Rectal smooth muscle tissue (tissue), 1 donor: ENCODE measurements around the gene GJA10.

Source experiments
- H3K27ac ChIP-seq: one replicate; pipeline ENCODE4 v1.7.0; 2013; ENCODE audit warnings: low read depth, low read length, inconsistent platforms
- H3K27me3 ChIP-seq: one replicate; pipeline ENCODE4 v1.7.0; 2013; ENCODE audit warnings: low read length; ENCODE audit not compliant: control insufficient read depth, insufficient read depth
- H3K36me3 ChIP-seq: one replicate; pipeline ENCODE4 v1.7.0; 2013; ENCODE audit warnings: low read length; ENCODE audit not compliant: control insufficient read depth, insufficient read depth
- H3K4me1 ChIP-seq: one replicate; pipeline ENCODE4 v1.7.0; 2013; ENCODE audit warnings: low read length; ENCODE audit not compliant: control insufficient read depth, insufficient read depth
- H3K4me3 ChIP-seq: one replicate; pipeline ENCODE4 v1.7.0; 2013; ENCODE audit warnings: low read length
- H3K9ac ChIP-seq: one replicate; pipeline ENCODE4 v1.7.0; 2013; ENCODE audit warnings: low read length

GJA10 gene

DNA sequence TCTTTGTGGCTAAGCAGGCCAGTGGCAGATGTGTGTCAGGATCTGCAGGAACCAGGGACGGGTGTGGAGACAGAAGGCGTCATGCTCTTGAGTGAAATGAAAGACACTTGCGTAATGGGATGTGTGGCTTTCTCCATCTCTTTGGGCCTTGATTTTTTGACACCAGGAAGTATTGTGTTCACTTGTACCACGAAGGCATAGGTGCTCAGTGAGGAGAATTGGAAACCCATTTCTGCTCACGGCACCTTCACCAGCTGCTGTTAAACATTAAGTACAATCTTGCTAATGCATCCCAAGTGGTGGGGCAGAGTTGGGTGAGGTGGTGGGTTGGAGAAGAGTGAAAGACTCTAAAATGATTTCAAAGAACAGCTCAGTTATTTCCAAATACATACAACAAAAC lies 30.0 kb downstream of the GJA10 start:
- no peaks in the 10 kb centered on the region for H3K4me1 ChIP-seq
- H3K4me3 ChIP-seq = no peak overlapping the region
- H3K9ac ChIP-seq = no peak overlapping the region
- H3K27me3 ChIP-seq = no peaks in the 10 kb centered on the region
- H3K36me3 ChIP-seq = no peaks in the 10 kb centered on the region
- H3K27ac ChIP-seq = no peak overlapping the region

DNA sequence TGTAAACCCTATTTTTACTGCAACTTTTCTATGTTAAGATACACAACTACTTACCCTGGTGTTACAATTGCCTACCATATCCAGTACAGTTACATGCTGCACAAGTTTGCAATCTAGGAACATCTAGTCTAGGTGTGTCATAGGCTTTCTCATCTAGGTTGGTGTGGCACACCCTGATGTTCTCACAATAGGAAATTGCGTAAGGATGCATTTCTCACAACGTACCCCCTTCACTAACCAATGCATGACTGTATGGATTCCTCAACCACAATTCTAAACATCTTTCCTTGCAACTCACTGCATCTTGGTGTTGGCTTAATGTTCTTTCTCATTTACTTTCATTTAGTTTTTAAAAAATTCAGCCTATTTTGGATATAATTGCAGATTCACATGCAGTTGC lies 31.6 kb downstream of the GJA10 start:
- Histone ChIP-seq H3K36me3 (no peaks in the 10 kb centered on the region), H3K4me3 (no peak overlapping the region), H3K4me1 (no peaks in the 10 kb centered on the region), H3K27ac (no peak overlapping the region), H3K27me3 (no peaks in the 10 kb centered on the region), H3K9ac (no peak overlapping the region)

DNA sequence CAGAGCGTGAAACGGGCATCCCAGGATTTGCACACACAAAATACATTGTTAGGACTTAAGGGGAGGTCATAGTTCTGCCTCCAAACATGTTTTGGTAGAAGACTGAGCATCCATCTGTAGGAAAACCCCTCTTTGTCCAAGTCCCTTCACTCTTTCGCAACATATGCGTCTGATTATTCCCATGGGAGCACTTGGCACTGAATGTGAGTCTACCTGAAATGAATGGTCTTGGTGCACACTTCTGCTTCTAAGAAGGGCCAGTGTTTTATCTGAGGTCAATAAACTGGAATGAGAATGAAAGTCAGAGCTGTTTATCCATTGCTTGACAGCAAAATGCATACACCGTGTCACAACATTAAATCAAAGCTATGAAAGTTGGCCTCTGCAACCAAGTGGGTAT lies 33.0 kb downstream of the GJA10 start:
- Histone ChIP-seq H3K4me3 (no peak overlapping the region), H3K36me3 (no peaks in the 10 kb centered on the region), H3K4me1 (no peaks in the 10 kb centered on the region), H3K27ac (no peak overlapping the region), H3K9ac (no peak overlapping the region), H3K27me3 (no peaks in the 10 kb centered on the region)

DNA sequence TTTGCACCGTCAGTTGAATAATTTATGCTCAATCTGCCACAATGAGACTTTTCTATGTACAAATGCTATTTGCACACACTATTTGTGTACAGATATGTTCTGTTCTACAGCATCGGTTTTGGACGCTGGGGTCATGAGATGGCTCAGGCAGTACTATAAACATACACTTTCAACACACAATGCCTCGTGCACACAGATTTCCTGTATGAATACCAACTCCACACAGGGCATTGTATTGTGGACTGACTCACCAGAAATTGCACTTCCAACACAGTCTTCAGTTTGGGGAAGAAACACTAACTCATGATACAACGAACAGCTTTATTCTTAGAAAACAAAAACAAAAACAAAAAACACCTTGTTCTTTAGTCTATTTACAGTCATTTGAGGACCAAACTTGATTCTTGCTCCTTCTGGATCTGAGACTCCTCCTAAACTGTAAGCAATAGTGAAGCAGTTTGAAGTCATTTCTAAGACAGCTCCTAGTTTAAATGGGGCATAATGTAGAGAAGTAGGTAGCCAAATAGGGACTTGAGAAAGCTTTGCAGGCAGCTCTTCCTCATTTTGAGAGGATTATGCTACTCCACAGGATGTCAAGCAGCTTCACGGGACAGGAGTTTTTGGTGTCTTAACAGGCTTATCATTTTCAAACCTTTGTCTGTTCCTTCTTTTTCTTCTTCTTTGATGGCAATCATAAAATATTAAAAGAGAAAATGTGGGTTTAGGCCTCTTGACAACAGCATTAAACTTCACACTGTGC lies 33.7 kb downstream of the GJA10 start:
- Histone ChIP-seq H3K9ac (no peak overlapping the region), H3K27me3 (no peaks in the 10 kb centered on the region), H3K4me1 (no peaks in the 10 kb centered on the region), H3K36me3 (no peaks in the 10 kb centered on the region), H3K27ac (no peak overlapping the region), H3K4me3 (no peak overlapping the region)

DNA sequence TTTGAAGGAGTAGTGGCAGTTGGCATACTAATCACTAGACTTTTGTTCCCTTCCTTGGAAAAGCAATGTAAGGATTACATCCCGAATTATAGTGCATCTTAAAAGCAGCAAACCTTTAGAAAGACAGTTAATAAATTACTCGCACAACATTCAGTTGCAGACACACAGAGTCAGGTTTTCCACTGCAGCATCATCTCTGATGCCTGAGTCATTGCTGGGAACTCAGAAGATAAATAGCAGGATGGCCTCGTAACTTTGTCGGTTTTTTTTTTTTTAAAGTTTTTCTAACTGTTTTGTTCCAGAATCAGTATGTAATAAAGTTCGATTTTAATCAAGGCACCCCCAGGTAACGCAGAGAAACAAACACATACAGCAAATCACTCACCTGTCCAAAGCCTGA lies 34.3 kb downstream of the GJA10 start:
- Histone ChIP-seq H3K27me3 (no peaks in the 10 kb centered on the region), H3K27ac (no peak overlapping the region), H3K9ac (no peak overlapping the region), H3K4me1 (no peaks in the 10 kb centered on the region), H3K36me3 (no peaks in the 10 kb centered on the region), H3K4me3 (no peak overlapping the region)

DNA sequence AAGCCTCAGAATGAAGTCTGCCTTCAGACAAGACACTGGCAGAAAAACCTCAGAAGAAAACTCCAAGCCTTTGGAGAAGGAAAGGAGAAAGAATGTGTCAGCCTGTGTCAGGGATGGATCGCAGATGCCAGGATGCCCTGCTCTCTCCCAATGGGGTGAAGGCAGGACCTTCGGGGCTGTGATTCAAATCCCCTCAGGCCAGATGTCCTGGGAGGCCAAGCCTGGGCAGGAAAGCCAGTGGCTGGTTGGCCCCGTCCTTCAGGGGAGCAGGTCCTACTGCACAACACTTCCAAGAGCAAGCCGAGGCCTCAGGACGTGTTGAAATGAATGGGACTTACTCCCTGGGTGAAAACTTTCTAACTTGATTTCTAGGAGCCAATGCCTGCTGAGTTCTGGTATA lies 36.5 kb downstream of the GJA10 start:
- H3K4me3 ChIP-seq = no peak overlapping the region
- no peaks in the 10 kb centered on the region for H3K4me1 ChIP-seq
- no peak overlapping the region for H3K9ac ChIP-seq
- no peaks in the 10 kb centered on the region for H3K36me3 ChIP-seq
- no peaks in the 10 kb centered on the region for H3K27me3 ChIP-seq
- no peak overlapping the region for H3K27ac ChIP-seq

DNA sequence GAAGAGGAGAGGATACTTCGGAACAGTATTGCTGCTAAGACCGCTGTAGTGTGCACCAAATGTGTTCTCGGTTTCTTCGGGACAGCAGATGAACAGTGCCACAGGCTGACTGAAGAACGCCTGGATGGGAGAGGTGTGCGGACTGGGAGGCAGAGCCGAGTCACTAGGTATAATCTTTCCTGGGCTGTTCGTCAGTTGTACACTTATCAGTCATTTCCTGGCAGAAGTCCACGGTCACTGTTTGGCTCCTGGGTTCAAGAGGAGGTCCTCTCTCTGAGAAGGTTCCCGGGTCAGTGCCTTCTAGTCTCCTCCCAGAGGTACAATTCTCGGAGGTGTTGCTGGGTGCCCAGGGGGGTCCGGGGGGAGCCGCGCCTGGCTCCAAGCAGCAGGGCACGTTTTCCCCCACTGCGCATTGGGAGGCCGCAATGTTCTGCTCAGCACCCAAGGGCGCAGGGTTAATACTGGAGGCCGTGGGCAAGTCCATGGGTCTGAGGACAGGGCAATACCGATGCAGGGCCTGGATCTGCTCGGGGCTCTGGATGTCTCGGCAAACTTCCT lies 38.1 kb downstream of the GJA10 start:
- Histone ChIP-seq H3K27ac (no peak overlapping the region), H3K4me1 (no peaks in the 10 kb centered on the region), H3K4me3 (no peak overlapping the region), H3K9ac (no peak overlapping the region), H3K27me3 (no peaks in the 10 kb centered on the region), H3K36me3 (no peaks in the 10 kb centered on the region)

DNA sequence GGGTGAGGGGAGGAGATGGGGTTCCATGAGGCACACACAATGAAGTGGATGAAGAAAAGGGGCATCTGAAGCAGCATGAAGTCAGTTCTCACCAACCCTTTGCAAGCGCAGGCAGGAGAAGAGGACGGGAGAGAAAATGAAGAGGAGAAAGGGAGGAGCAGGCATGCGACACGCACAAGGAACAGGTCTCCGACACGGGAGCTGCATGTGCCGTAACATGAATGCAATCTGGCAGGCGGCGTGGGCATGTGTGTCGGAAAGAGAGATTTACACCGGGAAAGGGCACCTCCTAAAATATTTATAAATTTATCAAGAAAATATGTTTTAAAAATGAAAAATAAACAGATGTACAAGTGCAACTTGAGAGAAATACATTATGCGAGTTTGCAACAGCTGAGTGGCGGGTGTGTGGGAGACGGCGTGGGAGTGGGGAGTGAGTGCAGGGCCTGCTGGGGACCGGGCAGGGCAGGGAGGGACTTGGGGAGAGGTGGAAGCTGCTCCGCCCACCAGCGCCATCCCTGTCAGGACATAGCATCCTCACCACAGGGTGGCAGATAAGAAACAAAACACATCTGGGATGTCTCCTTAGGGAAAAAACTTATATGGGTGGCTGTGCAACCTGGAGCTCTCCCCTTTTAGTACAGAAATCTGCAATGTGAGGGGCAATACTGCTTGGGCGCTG lies 40.6 kb downstream of the GJA10 start:
- no peak overlapping the region for H3K4me3 ChIP-seq
- no peaks in the 10 kb centered on the region for H3K4me1 ChIP-seq
- no peaks in the 10 kb centered on the region for H3K36me3 ChIP-seq
- H3K27ac ChIP-seq = no peak overlapping the region
- H3K9ac ChIP-seq = no peak overlapping the region
- H3K27me3 ChIP-seq = no peaks in the 10 kb centered on the region

DNA sequence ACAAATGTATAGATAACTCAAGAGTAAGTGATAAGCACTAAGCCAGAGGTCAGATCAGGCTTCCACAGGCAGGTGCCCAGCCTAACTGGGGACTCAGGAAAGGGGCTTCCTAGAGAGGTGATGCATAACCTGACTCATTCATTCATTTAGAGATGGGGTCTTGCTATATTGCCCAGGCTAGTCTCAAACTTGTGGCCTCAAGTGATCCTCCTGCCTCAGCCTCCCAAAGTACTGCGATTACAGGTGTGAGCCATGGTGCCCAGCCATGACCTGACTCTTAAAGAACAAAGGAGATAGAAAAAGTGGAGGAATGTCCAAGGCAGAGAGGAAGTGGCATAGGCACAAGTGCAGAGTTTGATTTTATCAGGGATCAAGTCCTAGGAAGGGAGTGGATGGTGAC lies 41.9 kb downstream of the GJA10 start:
- H3K27ac ChIP-seq = no peak overlapping the region
- H3K9ac ChIP-seq = no peak overlapping the region
- H3K4me3 ChIP-seq = no peak overlapping the region
- H3K36me3 ChIP-seq = no peaks in the 10 kb centered on the region
- no peaks in the 10 kb centered on the region for H3K27me3 ChIP-seq
- H3K4me1 ChIP-seq = peaks cover 3% of the 10 kb centered on the region

DNA sequence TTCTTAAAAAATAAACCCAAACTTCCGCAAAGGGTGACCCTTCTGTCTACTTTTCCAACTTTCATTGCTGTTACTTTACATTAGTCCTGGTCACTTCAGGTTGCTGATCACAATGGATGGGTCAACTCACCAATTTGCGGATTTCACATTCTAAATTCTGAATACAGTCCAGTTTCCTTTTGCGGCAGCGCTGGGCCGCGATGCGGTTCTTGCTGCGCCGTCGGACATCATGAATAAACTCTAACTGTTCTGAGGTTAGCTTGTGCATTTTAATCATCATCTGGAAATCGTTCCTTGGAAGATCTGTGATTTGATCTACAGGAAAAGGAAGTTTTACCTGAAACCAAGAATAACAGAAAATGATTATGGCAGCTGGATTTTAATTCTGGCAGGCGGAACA lies 43.7 kb downstream of the GJA10 start:
- H3K27me3 ChIP-seq = no peaks in the 10 kb centered on the region
- peaks cover 3% of the 10 kb centered on the region for H3K4me1 ChIP-seq
- H3K4me3 ChIP-seq = no peak overlapping the region
- no peaks in the 10 kb centered on the region for H3K36me3 ChIP-seq
- no peak overlapping the region for H3K9ac ChIP-seq
- no peak overlapping the region for H3K27ac ChIP-seq

DNA sequence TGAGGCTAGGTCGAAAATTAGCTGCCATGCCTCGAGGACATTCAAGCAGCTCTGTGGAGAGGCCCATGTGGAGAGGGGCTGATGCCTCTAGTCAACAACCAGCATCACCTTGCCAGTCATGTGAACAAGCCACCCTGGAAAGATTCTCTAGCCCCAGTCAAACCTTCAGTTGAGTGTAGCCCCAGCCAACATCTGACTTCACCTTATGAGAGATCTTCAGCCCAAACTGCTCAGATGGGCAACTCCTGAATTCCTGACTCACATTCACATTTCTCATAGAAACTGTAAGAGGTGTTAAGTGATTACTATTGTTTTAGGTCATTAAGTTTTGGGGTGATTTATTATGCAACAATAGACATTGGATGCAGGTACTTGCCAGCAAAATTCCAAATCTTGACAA lies 44.9 kb downstream of the GJA10 start:
- no peak overlapping the region for H3K4me3 ChIP-seq
- H3K9ac ChIP-seq = no peak overlapping the region
- H3K4me1 ChIP-seq = peaks cover 3% of the 10 kb centered on the region
- H3K27me3 ChIP-seq = no peaks in the 10 kb centered on the region
- H3K36me3 ChIP-seq = no peaks in the 10 kb centered on the region
- H3K27ac ChIP-seq = no peak overlapping the region

DNA sequence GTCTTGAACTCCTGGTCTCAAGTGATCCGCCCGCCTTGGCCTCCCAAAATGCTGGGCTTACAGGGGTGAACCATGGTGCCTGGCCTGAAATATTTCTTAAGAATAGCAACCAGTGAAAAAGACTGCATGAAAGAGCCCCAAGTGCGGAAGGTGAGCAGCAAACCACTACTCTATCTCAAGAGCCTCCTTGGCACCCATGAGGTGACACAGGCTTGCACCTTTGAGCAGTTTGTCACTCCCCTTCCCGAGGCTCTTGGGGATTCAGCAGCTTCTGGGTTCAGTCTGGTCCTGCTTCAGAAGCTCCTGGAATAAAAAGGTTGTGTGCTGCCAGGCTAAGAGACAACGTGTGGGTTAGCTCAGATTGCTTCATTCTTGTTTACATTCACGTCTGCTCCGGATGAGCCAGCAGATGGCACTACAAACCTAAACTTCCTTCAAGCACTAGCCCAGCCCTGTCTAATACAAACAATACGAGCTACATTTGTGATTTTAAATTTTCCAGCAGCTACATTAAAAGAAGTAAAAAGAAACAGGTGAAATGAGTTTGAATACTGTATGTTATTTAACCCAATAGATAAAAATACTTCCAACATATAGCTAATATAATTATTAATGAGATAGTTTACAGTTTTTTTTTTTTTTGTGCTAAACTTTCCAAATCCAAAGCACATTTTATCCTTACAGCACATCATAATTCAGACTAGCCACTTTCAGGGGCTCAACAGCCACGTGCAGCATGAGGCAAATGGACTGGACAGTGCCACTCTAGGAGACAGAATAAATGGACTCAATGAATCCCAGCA lies 46.2 kb downstream of the GJA10 start:
- H3K27ac ChIP-seq = no peak overlapping the region
- H3K27me3 ChIP-seq = no peaks in the 10 kb centered on the region
- no peak overlapping the region for H3K9ac ChIP-seq
- H3K4me1 ChIP-seq = peaks cover 3% of the 10 kb centered on the region
- H3K4me3 ChIP-seq = no peak overlapping the region
- no peaks in the 10 kb centered on the region for H3K36me3 ChIP-seq
